PC-3 (cell line): ENCODE results near the gene HOXC5. TPM values are rescaled to one million over a fixed set of nuclear protein-coding genes. Genes with fewer than 3 reads are reported as not detected.
"Not testable (repeated sequence)": the region's sequence is repeated elsewhere in the genome, so short reads cannot be mapped to it uniquely, and the experiment has no call there.

Experiments
- ATAC-seq: fragments of 200-7000 bp; cut with Tn5 transposase; 2 replicates; pipeline ENCODE4 v1.9.1; 2020; ENCODE audit warnings: mild to moderate bottlenecking, moderate library complexity
- BruUV-seq: library from RNA; stranded (reverse); fragments of 400-500 nt; replicated peaks from 2 replicates; lab custom pipeline; 2021; lab: Mats Ljungman, UMichigan
- CTCF ChIA-PET: fragments of 300-600 bp; sonication (Branson Sonifier 250); formaldehyde crosslinking; loops from one replicate; lab custom pipeline; 2022; ENCODE audit warnings: antibody characterized with exemption; lab: Charles Lee
- POLR2A ChIA-PET: fragments of 300-600 bp; sonication (Branson Sonifier 250); formaldehyde crosslinking; loops from one replicate; lab custom pipeline; 2022; ENCODE audit warnings: antibody characterized with exemption; ENCODE audit not compliant: unreplicated experiment; lab: Charles Lee
- DNase-seq: peaks from one replicate; pipeline ENCODE4 v3.0.0-alpha.2; 2015
- H2AFZ ChIP-seq: fragments of 300-600 bp; sonication (generic); 2 replicates; pipeline ENCODE4 v1.6.0; 2016; ENCODE audit warnings: antibody characterized with exemption, low read length
- H3F3A ChIP-seq: fragments of 300-600 bp; sonication (generic); one replicate; pipeline ENCODE4 v1.6.0; 2017; ENCODE audit warnings: antibody characterized with exemption, low read length, control low read depth, mild to moderate bottlenecking; ENCODE audit not compliant: unreplicated experiment
- H3K27ac ChIP-seq: fragments of 300-600 bp; sonication (generic); 2 replicates; pipeline ENCODE4 v1.5.1; 2016; ENCODE audit warnings: mild to moderate bottlenecking, low read length
- H3K27me3 ChIP-seq: fragments of 300-600 bp; sonication (generic); 2 replicates; pipeline ENCODE4 v1.6.1; 2016; ENCODE audit warnings: low read length, mixed read lengths
- H3K36me3 ChIP-seq: fragments of 300-600 bp; sonication (generic); 2 replicates; pipeline ENCODE4 v1.6.1; 2016; ENCODE audit warnings: low read depth, mixed run types, low read length, mixed read lengths
- H3K4me1 ChIP-seq: fragments of 300-600 bp; sonication (generic); 2 replicates; pipeline ENCODE4 v1.5.1; 2016; ENCODE audit warnings: low read length; ENCODE audit not compliant: insufficient read depth
- H3K4me2 ChIP-seq: fragments of 300-600 bp; sonication (generic); 2 replicates; pipeline ENCODE4 v1.6.0; 2016; ENCODE audit warnings: low read length
- H3K4me3 ChIP-seq: fragments of 300-600 bp; sonication (generic); 2 replicates; pipeline ENCODE4 v1.5.1; 2016; ENCODE audit warnings: mild to moderate bottlenecking, low read length, mixed read lengths
- H3K79me2 ChIP-seq: fragments of 300-600 bp; sonication (generic); 2 replicates; pipeline ENCODE4 v1.6.1; 2017; ENCODE audit warnings: low read length, mixed read lengths
- H3K9ac ChIP-seq: fragments of 300-600 bp; sonication (generic); 2 replicates; pipeline ENCODE4 v1.6.0; 2016; ENCODE audit warnings: mild to moderate bottlenecking, low read length
- H3K9me2 ChIP-seq: fragments of 300-600 bp; sonication (generic); replicated peaks from 2 replicates; pipeline ENCODE4 v1.6.1; 2016; ENCODE audit warnings: mixed run types, low read length, mixed read lengths
- H3K9me3 ChIP-seq: fragments of 300-600 bp; sonication (generic); 2 replicates; pipeline ENCODE4 v1.6.1; 2016; ENCODE audit warnings: low read length, mixed read lengths
- H4K20me1 ChIP-seq: fragments of 300-600 bp; sonication (generic); 2 replicates; pipeline ENCODE4 v1.6.1; 2016; ENCODE audit warnings: low read length, mixed read lengths
- EZH2 ChIP-seq: fragments of 300-600 bp; sonication (generic); IDR thresholded peaks from one replicate; pipeline ENCODE4 v1.6.1; 2017; ENCODE audit warnings: antibody characterized with exemption, mild to moderate bottlenecking, low read length; ENCODE audit not compliant: unreplicated experiment
- EZH2phosphoT487 ChIP-seq: fragments of 300-600 bp; sonication (generic); IDR thresholded peaks from 2 replicates; pipeline ENCODE4 v1.6.1; 2018; ENCODE audit warnings: mild to moderate bottlenecking, antibody characterized with exemption, low read length, borderline replicate concordance
- intact Hi-C: fragments of 100-400 bp; cut with micrococcal nuclease; formaldehyde crosslinking; loops from 2 replicates; pipeline ENCODE4 v1.9.0; 2023
- total RNA-seq: library from RNA; depleted of rRNA; stranded (reverse); fragments of >200 nt; gene quantifications from 2 replicates; pipeline ENCODE4 v1.2.3, GENCODE V29; 2014
- TF ChIP-seq, protein P1 (sequence below): fragments of 300-600 bp; sonication (generic); conservative IDR thresholded peaks from 2 replicates; pipeline ENCODE4 v1.5.1; 2017; ENCODE audit warnings: antibody characterized with exemption, low read depth, mild to moderate bottlenecking, low read length

HOXC5 gene
- total RNA-seq, 1 experiment from 2014 or later, result 0.26 TPM

DNA sequence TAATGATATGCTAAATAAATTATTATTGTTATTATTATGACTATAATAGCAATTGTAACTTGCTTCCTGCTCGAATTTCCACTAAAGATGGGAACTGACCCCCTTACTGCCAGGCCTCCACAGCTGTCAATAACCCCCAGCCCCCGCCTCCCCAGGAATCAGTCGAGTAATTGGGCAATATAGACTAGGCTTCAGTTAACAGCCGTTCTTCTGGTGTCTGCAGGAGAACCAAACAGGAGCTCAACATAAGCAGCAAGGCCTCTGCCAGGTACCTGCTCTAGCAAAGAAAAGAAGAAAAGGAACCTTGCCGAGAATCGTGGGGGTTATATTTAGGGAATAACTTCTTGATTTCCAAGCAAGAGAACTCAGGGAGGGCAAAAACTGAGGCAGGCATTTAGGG lies 42.6 kb downstream of the HOXC5 start:
- no peak for TF ChIP-seq EZH2
- POLR2A ChIA-PET, result no interaction called here

DNA sequence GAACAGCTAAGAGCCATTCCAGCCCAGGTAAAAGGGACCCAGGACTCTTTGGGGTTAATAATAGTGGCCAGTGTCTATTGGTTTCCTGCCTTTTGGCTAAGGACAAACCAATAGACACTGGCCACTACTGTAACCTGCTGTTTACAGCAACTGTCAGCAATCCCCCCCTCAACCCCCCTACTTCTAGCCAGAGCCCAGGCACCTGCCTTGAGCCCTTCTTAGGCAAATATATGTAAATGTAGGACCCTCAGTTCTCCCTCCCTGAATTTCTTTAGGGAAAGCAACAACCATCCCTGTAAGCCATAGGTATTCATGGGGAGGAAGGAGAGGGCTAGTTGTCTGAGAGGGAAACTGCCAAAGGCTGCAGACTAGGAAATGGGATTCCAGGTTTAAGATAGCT lies 43.1 kb downstream of the HOXC5 start:
- BruUV-seq, result no TSS peak
- POLR2A ChIA-PET, result no interaction called here
- TF ChIP-seq EZH2 (no peak), EZH2phosphoT487 (no peak)
- TF ChIP-seq, protein P1, sequence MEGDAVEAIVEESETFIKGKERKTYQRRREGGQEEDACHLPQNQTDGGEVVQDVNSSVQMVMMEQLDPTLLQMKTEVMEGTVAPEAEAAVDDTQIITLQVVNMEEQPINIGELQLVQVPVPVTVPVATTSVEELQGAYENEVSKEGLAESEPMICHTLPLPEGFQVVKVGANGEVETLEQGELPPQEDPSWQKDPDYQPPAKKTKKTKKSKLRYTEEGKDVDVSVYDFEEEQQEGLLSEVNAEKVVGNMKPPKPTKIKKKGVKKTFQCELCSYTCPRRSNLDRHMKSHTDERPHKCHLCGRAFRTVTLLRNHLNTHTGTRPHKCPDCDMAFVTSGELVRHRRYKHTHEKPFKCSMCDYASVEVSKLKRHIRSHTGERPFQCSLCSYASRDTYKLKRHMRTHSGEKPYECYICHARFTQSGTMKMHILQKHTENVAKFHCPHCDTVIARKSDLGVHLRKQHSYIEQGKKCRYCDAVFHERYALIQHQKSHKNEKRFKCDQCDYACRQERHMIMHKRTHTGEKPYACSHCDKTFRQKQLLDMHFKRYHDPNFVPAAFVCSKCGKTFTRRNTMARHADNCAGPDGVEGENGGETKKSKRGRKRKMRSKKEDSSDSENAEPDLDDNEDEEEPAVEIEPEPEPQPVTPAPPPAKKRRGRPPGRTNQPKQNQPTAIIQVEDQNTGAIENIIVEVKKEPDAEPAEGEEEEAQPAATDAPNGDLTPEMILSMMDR, result no peak

More for the DNA sequence above, 42.6 kb downstream of the HOXC5 start:
- no peak overlapping the region for H3K27ac ChIP-seq
- CTCF ChIA-PET, result no interaction called here
- no peaks in the 10 kb centered on the region for H4K20me1 ChIP-seq
- no peaks in the 10 kb centered on the region for H3K79me2 ChIP-seq
- H3K9me3 ChIP-seq, result no peaks in the 10 kb centered on the region
- H3K27me3 ChIP-seq, result no peaks in the 10 kb centered on the region
- no peak overlapping the region for H2AFZ ChIP-seq
- H3K4me1 ChIP-seq, result no peaks in the 10 kb centered on the region
- DNase-seq (no peak), ATAC-seq (no peak)
- no peaks in the 10 kb centered on the region for H3K9me2 ChIP-seq
- H3K9ac ChIP-seq, result no peak overlapping the region
- no TSS peak for BruUV-seq
- intact Hi-C loops, result no loop called here
- H3K4me2 ChIP-seq, result no peak overlapping the region
- no peaks in the 10 kb centered on the region for H3F3A ChIP-seq
- no peak overlapping the region for H3K4me3 ChIP-seq
- no peaks in the 10 kb centered on the region for H3K36me3 ChIP-seq

DNA sequence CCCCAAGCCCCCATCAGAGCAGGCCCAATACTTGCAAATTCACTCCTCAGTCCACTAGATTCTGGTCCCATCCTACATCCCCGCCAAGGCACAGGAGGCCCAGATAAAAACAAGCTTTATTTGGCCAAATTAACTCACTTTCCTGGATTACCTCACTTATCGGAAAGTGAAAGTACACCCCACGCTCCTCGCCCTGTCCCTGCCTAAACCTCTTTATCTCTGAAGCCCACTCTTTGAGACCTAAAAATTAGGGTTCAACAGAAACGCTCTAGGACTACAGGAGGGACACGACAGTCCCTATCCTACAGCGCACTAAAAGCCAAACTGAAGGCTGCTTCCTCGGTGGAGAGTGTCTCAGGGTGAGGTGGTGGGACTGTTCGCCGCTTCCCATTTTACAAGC lies 45.0 kb downstream of the HOXC5 start:
- H3K79me2 ChIP-seq, H3K4me2 ChIP-seq, H3K4me1 ChIP-seq, H3K9me3 ChIP-seq, H3K27ac ChIP-seq, DNase-seq, H4K20me1 ChIP-seq, H3K4me3 ChIP-seq, BruUV-seq, H3K9ac ChIP-seq, ATAC-seq, H3F3A ChIP-seq, H2AFZ ChIP-seq, H3K9me2 ChIP-seq, intact Hi-C loops, POLR2A ChIA-PET, H3K36me3 ChIP-seq, H3K27me3 ChIP-seq: not testable (repeated sequence)
- CTCF ChIA-PET, result interaction anchor here (0.6 kb wide), 1 partner anchor 65 kb away, joined by 3 read pairs; no protein-coding TSS in a partner anchor

More for the DNA sequence above, 43.1 kb downstream of the HOXC5 start:
- CTCF ChIA-PET, result no interaction called here
- intact Hi-C loops, result no loop called here
- Histone ChIP-seq H3K27me3 (no peaks in the 10 kb centered on the region), H3F3A (no peaks in the 10 kb centered on the region), H3K4me1 (no peaks in the 10 kb centered on the region), H3K4me3 (no peak overlapping the region), H3K79me2 (no peaks in the 10 kb centered on the region), H2AFZ (no peak overlapping the region), H3K4me2 (no peak overlapping the region), H3K27ac (no peak overlapping the region), H4K20me1 (no peaks in the 10 kb centered on the region), H3K9me2 (no peaks in the 10 kb centered on the region), H3K36me3 (no peaks in the 10 kb centered on the region), H3K9ac (no peak overlapping the region), H3K9me3 (no peaks in the 10 kb centered on the region)
- ATAC-seq, result no peak
- no peak for DNase-seq

DNA sequence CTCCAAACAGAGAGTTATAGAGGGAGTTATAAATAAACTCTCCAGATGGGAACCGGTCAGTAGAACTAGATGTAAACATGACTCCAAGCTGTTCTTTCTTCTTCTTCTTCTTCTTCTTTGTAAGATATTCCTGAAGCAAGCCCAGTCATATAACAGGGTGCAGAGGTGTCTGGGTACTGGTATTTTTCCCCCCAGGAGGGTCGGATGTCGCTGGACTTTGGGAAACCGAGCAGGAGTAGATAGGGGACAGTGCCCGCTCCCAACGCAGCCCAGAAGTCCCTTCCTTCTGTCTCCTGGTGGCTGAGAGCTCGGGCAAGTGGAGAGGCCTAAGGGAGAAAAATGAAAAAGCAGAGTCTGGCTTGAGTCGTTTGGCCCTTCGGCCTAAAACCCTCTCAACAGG lies 46.3 kb downstream of the HOXC5 start:
- H3K36me3 ChIP-seq, H4K20me1 ChIP-seq, H3K4me1 ChIP-seq, ATAC-seq, POLR2A ChIA-PET, H3K4me3 ChIP-seq, CTCF ChIA-PET, H3K9me3 ChIP-seq, BruUV-seq, H2AFZ ChIP-seq, H3K27ac ChIP-seq, DNase-seq, H3K9me2 ChIP-seq, H3K4me2 ChIP-seq, H3K79me2 ChIP-seq, H3F3A ChIP-seq, H3K27me3 ChIP-seq, H3K9ac ChIP-seq, intact Hi-C loops: not testable (repeated sequence)

DNA sequence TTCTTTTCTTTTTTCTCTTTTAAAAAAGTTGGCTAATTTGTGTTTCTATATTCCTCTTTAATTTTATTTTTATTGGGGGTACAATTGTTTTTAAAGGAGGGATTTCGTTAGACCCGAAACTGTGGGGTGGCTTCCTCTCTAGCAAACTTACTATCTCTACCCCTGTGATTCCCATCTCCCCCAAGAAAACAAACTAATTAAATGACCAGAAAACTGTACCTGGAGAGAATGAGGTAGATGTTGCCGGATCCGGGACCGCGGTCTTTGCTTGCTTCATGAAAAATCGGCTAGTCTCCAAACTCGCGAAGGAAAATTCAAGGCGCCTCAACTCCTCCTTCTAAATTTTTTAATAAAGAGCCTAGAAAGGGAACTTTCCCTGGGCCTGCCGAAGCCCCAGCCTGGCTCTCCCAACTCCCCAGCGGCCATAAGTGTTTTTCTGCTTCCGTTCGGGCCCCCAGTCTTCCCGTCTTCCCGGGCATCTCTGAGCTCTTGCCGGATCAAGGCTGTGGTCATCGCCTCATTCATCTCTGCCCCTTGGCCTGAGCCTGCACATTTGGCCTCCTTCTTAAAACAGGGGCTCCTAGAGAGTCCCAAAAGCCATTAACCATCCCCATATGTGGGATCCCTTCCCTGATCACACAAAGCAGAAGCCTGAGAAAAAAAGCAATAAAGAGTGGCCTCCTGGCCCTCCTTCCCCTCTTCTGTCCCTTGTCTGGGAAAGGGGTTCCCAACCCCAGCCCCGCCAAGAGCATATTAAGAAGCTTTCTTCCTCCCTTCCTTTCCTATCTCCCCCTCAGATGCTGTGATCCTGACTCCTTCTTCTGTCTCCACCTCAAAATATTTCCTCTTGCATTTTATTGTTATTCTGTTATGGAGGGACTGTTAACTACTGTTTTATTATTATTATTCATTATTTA lies 47.4 kb downstream of the HOXC5 start:
- DNase-seq, H3K9me2 ChIP-seq, CTCF ChIA-PET, H4K20me1 ChIP-seq, intact Hi-C loops, H3K4me2 ChIP-seq, H3K4me1 ChIP-seq, H3F3A ChIP-seq, H3K36me3 ChIP-seq, H2AFZ ChIP-seq, BruUV-seq, H3K4me3 ChIP-seq, POLR2A ChIA-PET, H3K27me3 ChIP-seq, H3K79me2 ChIP-seq, H3K9me3 ChIP-seq, H3K27ac ChIP-seq, H3K9ac ChIP-seq, ATAC-seq: not testable (repeated sequence)
